Spleen (tissue), 11 donors: ENCODE results near the gene KRT78. TPM values are rescaled to one million over a fixed set of nuclear protein-coding genes. Genes with fewer than 3 reads are reported as not detected.
"Not testable (repeated sequence)": the region's sequence is repeated elsewhere in the genome, so short reads cannot be mapped to it uniquely, and the experiment has no call there.

Source experiments
- DNase-seq: peaks from one replicate; pipeline ENCODE4 v3.0.0-alpha.2; 2020
- H3K27ac ChIP-seq, 8 donors: fragments of 200-600 bp; sonication (generic) in 7 of 8; 1 replicate in 4 of 8; 2 replicates in 4 of 8; pipeline versions ENCODE4 v1.5.0 to v1.8.0; 2016 to 2021; ENCODE audit warnings: inconsistent platforms in 4 of 8, mild to moderate bottlenecking in 4 of 8, moderate library complexity in 1 of 8
- H3K27me3 ChIP-seq, 7 donors: fragments of 200-600 bp; sonication (generic) in 6 of 7; replicated peaks in 1 of 7; 1 replicate in 4 of 7; 2 replicates in 3 of 7; pipeline versions ENCODE4 v1.5.0 to v1.8.0; 2016 to 2021; ENCODE audit warnings: inconsistent platforms in 3 of 7, mild to moderate bottlenecking in 1 of 7
- H3K36me3 ChIP-seq, 6 donors: fragments of 200-600 bp; sonication (generic) in 5 of 6; 1 replicate in 4 of 6; 2 replicates in 2 of 6; pipeline versions ENCODE4 v1.5.0 to v1.8.0; 2016 to 2021; ENCODE audit warnings: inconsistent platforms in 2 of 6
- H3K4me1 ChIP-seq, 6 donors: fragments of 200-600 bp; sonication (generic) in 5 of 6; 1 replicate in 3 of 6; 2 replicates in 3 of 6; pipeline versions ENCODE4 v1.5.0 to v1.8.0; 2016 to 2021; ENCODE audit warnings: inconsistent platforms in 3 of 6
- H3K4me3 ChIP-seq, 8 donors: fragments of 200-600 bp; sonication (generic) in 7 of 8; 1 replicate in 4 of 8; 2 replicates in 4 of 8; pipeline versions ENCODE4 v1.5.0 to v1.8.0; 2016 to 2021; ENCODE audit warnings: inconsistent platforms in 4 of 8, mild to moderate bottlenecking in 4 of 8, moderate library complexity in 2 of 8
- H3K9me3 ChIP-seq, 8 donors: fragments of 200-600 bp; sonication (generic) in 7 of 8; 1 replicate in 4 of 8; 2 replicates in 4 of 8; pipeline versions ENCODE4 v1.5.0 to v1.8.0; 2016 to 2021; ENCODE audit warnings: inconsistent platforms in 4 of 8
- CTCF ChIP-seq, 11 experiments: fragments of 200-600 bp in 7 of 11; fragments of 450-650 bp in 4 of 11; sonication (generic) in 4 of 11; IDR thresholded peaks in 8 of 11; conservative IDR thresholded peaks in 3 of 11; 1 replicate in 7 of 11; 2 replicates in 4 of 11; pipeline versions ENCODE4 v1.4.0 to v1.8.0; 2016 to 2021; ENCODE audit warnings: antibody characterized with exemption in 11 of 11, inconsistent platforms in 4 of 11, mild to moderate bottlenecking in 1 of 11
- POLR2A ChIP-seq, 3 donors: fragments of 450-650 bp; IDR thresholded peaks; one replicate each; pipeline ENCODE4 v1.5.1; 2017; ENCODE audit warnings: antibody characterized with exemption in 3 of 3, mild to moderate bottlenecking in 1 of 3
- POLR2AphosphoS5 ChIP-seq, 3 donors: sonication (generic); formaldehyde crosslinking; IDR thresholded peaks; one replicate each; pipeline ENCODE4 v1.5.1; 2017; ENCODE audit warnings: antibody characterized with exemption in 3 of 3
- WGBS, 5 donors: extraction: QIAGEN DNeasy Blood & Tissue Kit in 3 of 5; methylation state at CpG; one replicate each; pipeline versions ENCODE4 v1.1.5 to v1.1.7; 2013 to 2018; 5-methylcytosine and 5-hydroxymethylcytosine counted together
- intact Hi-C: fragments of 100-400 bp; cut with DNase I; formaldehyde crosslinking; loops from one replicate; pipeline ENCODE4 v1.15.0; 2023; ENCODE audit warnings: low total_unique reads
- polyA plus RNA-seq, 3 donors: library from polyadenylated mRNA; stranded (reverse); fragments of 200-250 nt; gene quantifications; one replicate each; pipeline ENCODE4 v1.2.1, GENCODE V29; 2013
- total RNA-seq, 7 donors: library from RNA; depleted of rRNA in 3 of 7; stranded (reverse); fragments of >200 nt in 3 of 7; fragmentation: NEBNext Ultra II Directional in 4 of 7; extraction: Animal tissue kit (Norgen Biotek cat#: 25700) in 4 of 7; gene quantifications; one replicate each; pipeline versions ENCODE4 v1.1.0 to v1.2.1, GENCODE V29; 2016 to 2021
- donor health status: healthy with polysubstance abuse.
- donor health status: DM: no; HTN: no; CAD: no; lungs with moderate emphysema.
- donor health status: DM: no; HTN: no; CAD: no.
- donor health status: Bipolar disorder and iron deficiency.
- donor health status: healthy.
- donor health status: DM: no; HTN: no; CAD: no.
- donor health status: DM: yes; HTN: yes; CAD: no.

KRT78 gene
- total and polyA plus RNA-seq, 10 donors = 0.24 to 0.83 TPM; not detected in 8

GRCh38 chr12:52795694-52796428 is 52.9 kb downstream of the KRT78 start, which contains the start of gene KRT3:
KRT3 (minus strand) TSS chr12:52796117; CDS start chr12:52796042, 75 bp downstream.
- TF ChIP-seq CTCF (IDR thresholded peaks at IDR 0.05 in 8 of 11, conservative IDR thresholded peaks at IDR 0.05 in 3 of 11) (no peak), POLR2AphosphoS5 (IDR thresholded peaks at IDR 0.05) (no peak), POLR2A (IDR thresholded peaks at IDR 0.05) (no peak)
- intact Hi-C loops = no loop called here
- Histone ChIP-seq H3K36me3 (no peaks in the 10 kb centered on the region), H3K9me3 (no peaks in the 10 kb centered on the region), H3K4me1 (no peaks in the 10 kb centered on the region), H3K27me3 (peaks cover 0 to 18% (median 0%) of the 10 kb centered on the region in 7 donors), H3K4me3 (no peak within 1 kb of the TSS), H3K27ac (no peak within 1 kb of the TSS)
- peak; percentile 64 for DNase-seq
- 85 to 93% (median 91%) methylated on average over 16 to 17 of the region's 17 CpGs for WGBS, 5 donors

- H3K27me3 ChIP-seq = peaks cover 0 to 24% (median 4%) of the 10 kb centered on the region in 7 donors
- H3K4me3 ChIP-seq, DNase-seq, H3K36me3 ChIP-seq, H3K27ac ChIP-seq, intact Hi-C loops, H3K9me3 ChIP-seq, H3K4me1 ChIP-seq: not testable (repeated sequence)
- 81 to 97% (median 93%) methylated on average over 2 of the region's 2 CpGs for WGBS, 5 donors
These were observed 53.5 kb downstream of the KRT78 start for GRCh38 chr12:52795332-52795674.

GRCh38 chr12:52794479-52795331 is 54.1 kb downstream of the KRT78 start:
- 59 to 80% (median 74%) methylated on average over 4 to 5 of the region's 5 CpGs for WGBS, 5 donors
- no peaks in the 10 kb centered on the region for H3K9me3 ChIP-seq
- no peak overlapping the region for H3K27ac ChIP-seq
- DNase-seq = peak; percentile 27
- peaks cover 0 to 29% (median 10%) of the 10 kb centered on the region in 7 donors for H3K27me3 ChIP-seq
- intact Hi-C loops = no loop called here
- H3K36me3 ChIP-seq = no peaks in the 10 kb centered on the region
- TF ChIP-seq POLR2AphosphoS5 (IDR thresholded peaks at IDR 0.05) (no peak), CTCF (IDR thresholded peaks at IDR 0.05 in 8 of 11, conservative IDR thresholded peaks at IDR 0.05 in 3 of 11) (no peak), POLR2A (IDR thresholded peaks at IDR 0.05) (no peak)
- H3K4me1 ChIP-seq = peaks cover 0 to 9% (median 3%) of the 10 kb centered on the region in 6 donors
- H3K4me3 ChIP-seq = no peak overlapping the region

- Histone ChIP-seq H3K27me3 (peaks cover 0 to 51% (median 17%) of the 10 kb centered on the region in 7 donors), H3K4me1 (peaks cover 0 to 9% (median 3%) of the 10 kb centered on the region in 6 donors), H3K9me3 (no peaks in the 10 kb centered on the region), H3K36me3 (no peaks in the 10 kb centered on the region), H3K4me3 (no peak overlapping the region), H3K27ac (no peak overlapping the region)
- DNase-seq = peak; percentile 49
- WGBS, 5 donors = 70 to 91% (median 78%) methylated on average over 8 to 10 of the region's 10 CpGs
- intact Hi-C loops = no loop called here
- TF ChIP-seq POLR2AphosphoS5 (IDR thresholded peaks at IDR 0.05) (no peak), CTCF (IDR thresholded peaks at IDR 0.05 in 8 of 11, conservative IDR thresholded peaks at IDR 0.05 in 3 of 11) (no peak), POLR2A (IDR thresholded peaks at IDR 0.05) (no peak)
These were observed 56.4 kb downstream of the KRT78 start for GRCh38 chr12:52792185-52793029.
